LoVo (cell line): Measurements from ENCODE around the gene TAGLN.

Experiments used
- DNase-seq: peaks from one replicate; pipeline ENCODE4 v3.0.0-alpha.2; 2016; ENCODE audit warnings: low spot score

The TAGLN gene

GRCh38 chr11:117214404-117215110, 15.4 kb downstream of the TAGLN start:
- DNase-seq = no peak

- no peak for DNase-seq
These were observed 18.2 kb downstream of the TAGLN start for GRCh38 chr11:117217141-117218084.

- no peak for DNase-seq
These were observed 19.2 kb downstream of the TAGLN start for GRCh38 chr11:117218133-117218915.

GRCh38 chr11:117219001-117219400, 19.8 kb downstream of the TAGLN start:
- no peak for DNase-seq

- DNase-seq = no peak
These were observed 20.3 kb downstream of the TAGLN start for GRCh38 chr11:117219455-117219854.

- DNase-seq = no peak
These were observed 20.8 kb downstream of the TAGLN start for GRCh38 chr11:117219995-117220394.

- DNase-seq = no peak
These were observed 21.4 kb downstream of the TAGLN start for GRCh38 chr11:117220568-117220967.

- DNase-seq = no peak
These were observed 22.0 kb downstream of the TAGLN start for GRCh38 chr11:117220999-117221774.

- DNase-seq = no peak
These were observed 22.8 kb downstream of the TAGLN start for GRCh38 chr11:117221775-117222517.

- no peak for DNase-seq
These were observed 24.0 kb downstream of the TAGLN start for GRCh38 chr11:117222991-117223740.

GRCh38 chr11:117223741-117224689, 24.8 kb downstream of the TAGLN start:
- DNase-seq = no peak

GRCh38 chr11:117225553-117226170, 26.5 kb downstream of the TAGLN start:
- no peak for DNase-seq

- DNase-seq = peak; percentile 79
These were observed 27.5 kb downstream of the TAGLN start for GRCh38 chr11:117226388-117227385.

GRCh38 chr11:117228091-117228490, 28.9 kb downstream of the TAGLN start:
- DNase-seq = no peak

- no peak for DNase-seq
These were observed 30.2 kb downstream of the TAGLN start for GRCh38 chr11:117229411-117229810.

GRCh38 chr11:117229931-117230285, 30.7 kb downstream of the TAGLN start:
- no peak for DNase-seq

GRCh38 chr11:117230286-117230961, 31.3 kb downstream of the TAGLN start:
- DNase-seq = no peak
